ENCODE data around the gene C1GALT1.

- TF ChIP-seq, protein P1, sequence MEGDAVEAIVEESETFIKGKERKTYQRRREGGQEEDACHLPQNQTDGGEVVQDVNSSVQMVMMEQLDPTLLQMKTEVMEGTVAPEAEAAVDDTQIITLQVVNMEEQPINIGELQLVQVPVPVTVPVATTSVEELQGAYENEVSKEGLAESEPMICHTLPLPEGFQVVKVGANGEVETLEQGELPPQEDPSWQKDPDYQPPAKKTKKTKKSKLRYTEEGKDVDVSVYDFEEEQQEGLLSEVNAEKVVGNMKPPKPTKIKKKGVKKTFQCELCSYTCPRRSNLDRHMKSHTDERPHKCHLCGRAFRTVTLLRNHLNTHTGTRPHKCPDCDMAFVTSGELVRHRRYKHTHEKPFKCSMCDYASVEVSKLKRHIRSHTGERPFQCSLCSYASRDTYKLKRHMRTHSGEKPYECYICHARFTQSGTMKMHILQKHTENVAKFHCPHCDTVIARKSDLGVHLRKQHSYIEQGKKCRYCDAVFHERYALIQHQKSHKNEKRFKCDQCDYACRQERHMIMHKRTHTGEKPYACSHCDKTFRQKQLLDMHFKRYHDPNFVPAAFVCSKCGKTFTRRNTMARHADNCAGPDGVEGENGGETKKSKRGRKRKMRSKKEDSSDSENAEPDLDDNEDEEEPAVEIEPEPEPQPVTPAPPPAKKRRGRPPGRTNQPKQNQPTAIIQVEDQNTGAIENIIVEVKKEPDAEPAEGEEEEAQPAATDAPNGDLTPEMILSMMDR (IDR thresholded peaks at IDR 0.05): peak in 5 of 6 experiments; percentile 18 to 55 (median 49)
- TF ChIP-seq POLR2A (IDR thresholded peaks at IDR 0.05): peak; percentile 7 to 97
Measured at GRCh38 chr7:7182156-7183060, at the start of gene C1GALT1.

Data from thyroid gland (tissue), 4 donors.